Mesothelial cell of epicardium (in vitro differentiated cells): Measurements from ENCODE around the gene PRKACB. TPM values are rescaled to one million over a fixed set of nuclear protein-coding genes. Genes with fewer than 3 reads are reported as not detected.

Experiments
- DNase-seq, 2 experiments: peaks; one replicate each; pipeline ENCODE4 v3.0.0; 2021; ENCODE audit warnings: low spot score in 2 of 2; ENCODE audit not compliant: unreplicated experiment in 2 of 2
- H3K27ac Mint-ChIP-seq: 2 replicates; pipeline ENCODE4 v1.8.0; 2021; ENCODE audit warnings: mixed read lengths
- H3K27me3 Mint-ChIP-seq: 2 replicates; pipeline ENCODE4 v1.8.0; 2021; ENCODE audit warnings: low read depth, mixed read lengths
- H3K36me3 Mint-ChIP-seq: 2 replicates; pipeline ENCODE4 v1.8.0; 2021; ENCODE audit warnings: mixed read lengths
- H3K4me1 Mint-ChIP-seq: 2 replicates; pipeline ENCODE4 v1.8.0; 2021; ENCODE audit warnings: mixed read lengths
- H3K4me3 Mint-ChIP-seq: 2 replicates; pipeline ENCODE4 v1.8.0; 2021; ENCODE audit warnings: mild to moderate bottlenecking, moderate library complexity, mixed read lengths
- H3K9me3 Mint-ChIP-seq: 2 replicates; pipeline ENCODE4 v1.8.0; 2021; ENCODE audit warnings: mixed read lengths
- CTCF ChIP-seq: fragments of 200-600 bp; sonication (generic); IDR thresholded peaks from one replicate; pipeline ENCODE4 v1.5.0; 2021; ENCODE audit warnings: antibody characterized with exemption; ENCODE audit not compliant: unreplicated experiment
- total RNA-seq: library from RNA; stranded (reverse); gene quantifications from 3 replicates; pipeline ENCODE4 v1.2.1, GENCODE V29; 2021

PRKACB gene
- total RNA-seq, 1 donor from 2014 or later = 38.5 TPM

- no peak for DNase-seq
- Mint-ChIP-seq H3K36me3 (peaks cover 24% of the 10 kb centered on the region), H3K4me1 (peaks cover 3% of the 10 kb centered on the region), H3K4me3 (no peak overlapping the region), H3K27ac (no peak overlapping the region), H3K9me3 (peaks cover 24% of the 10 kb centered on the region), H3K27me3 (no peaks in the 10 kb centered on the region)
- TF ChIP-seq CTCF = no peak
Observed at GRCh38 chr1:84159533-84160240, 15.6 kb downstream of the PRKACB start.

GRCh38 chr1:84162295-84162694, 18.2 kb downstream of the PRKACB start:
- Mint-ChIP-seq H3K36me3 (peaks cover 21% of the 10 kb centered on the region), H3K9me3 (peaks cover 22% of the 10 kb centered on the region)
- TF ChIP-seq CTCF = no peak

GRCh38 chr1:84163123-84163931, 19.3 kb downstream of the PRKACB start:
- Mint-ChIP-seq H3K4me1 (peaks cover 3% of the 10 kb centered on the region), H3K36me3 (peaks cover 14% of the 10 kb centered on the region), H3K4me3 (no peak overlapping the region), H3K27ac (no peak overlapping the region), H3K27me3 (no peaks in the 10 kb centered on the region), H3K9me3 (peaks cover 19% of the 10 kb centered on the region)
- DNase-seq = no peak
- TF ChIP-seq CTCF = no peak

More at GRCh38 chr1:84162295-84162694, 18.2 kb downstream of the PRKACB start:
- peaks cover 3% of the 10 kb centered on the region for H3K4me1 Mint-ChIP-seq
- DNase-seq = no peak
- H3K4me3 Mint-ChIP-seq = no peak overlapping the region
- no peak overlapping the region for H3K27ac Mint-ChIP-seq
- H3K27me3 Mint-ChIP-seq = no peaks in the 10 kb centered on the region

- no peak for TF ChIP-seq CTCF
Observed at GRCh38 chr1:84164161-84164560, 20.1 kb downstream of the PRKACB start.

GRCh38 chr1:84164567-84165021, 20.5 kb downstream of the PRKACB start:
- no peak overlapping the region for H3K4me3 Mint-ChIP-seq
- no peak for TF ChIP-seq CTCF
- peaks cover 10% of the 10 kb centered on the region for H3K4me1 Mint-ChIP-seq
- no peaks in the 10 kb centered on the region for H3K27me3 Mint-ChIP-seq
- no peak for DNase-seq
- H3K36me3 Mint-ChIP-seq = peaks cover 11% of the 10 kb centered on the region
- H3K9me3 Mint-ChIP-seq = peaks cover 12% of the 10 kb centered on the region
- no peak overlapping the region for H3K27ac Mint-ChIP-seq

More at GRCh38 chr1:84164161-84164560, 20.1 kb downstream of the PRKACB start:
- Mint-ChIP-seq H3K4me3 (no peak overlapping the region), H3K4me1 (peaks cover 7% of the 10 kb centered on the region), H3K9me3 (peaks cover 12% of the 10 kb centered on the region), H3K27me3 (no peaks in the 10 kb centered on the region), H3K27ac (no peak overlapping the region), H3K36me3 (peaks cover 11% of the 10 kb centered on the region)
- DNase-seq = no peak
